Naive thymus-derived CD8-positive, alpha-beta T cell (primary cell): ENCODE data around the gene PABPN1. TPM values are rescaled to one million over a fixed set of nuclear protein-coding genes. Genes with fewer than 3 reads are reported as not detected.

Experiments
- ATAC-seq, 2 donors: fragments of 150-1000 bp; cut with Tn5 transposase in 1 of 2; sonication (Bioruptor Pico), chemical (Tn5 transposase) in 1 of 2; 1 replicate in 1 of 2; 2 replicates in 1 of 2; pipeline ENCODE4 v1.10.0; 2021; ENCODE audit warnings: mild to moderate bottlenecking in 2 of 2, moderate library complexity in 2 of 2
- POLR2A ChIA-PET: fragments of 350-600 bp; sonication (Branson Sonifier 250); formaldehyde crosslinking; loops from one replicate; lab custom pipeline; 2021; ENCODE audit warnings: antibody characterized with exemption; lab: Charles Lee
- DNase-seq, 10 donors: peaks; one replicate each; pipeline versions ENCODE4 v3.0.0 to v3.0.0-alpha.2; 2020 to 2022
- H3K27ac Mint-ChIP-seq, 10 donors: one replicate each; pipeline ENCODE4 v1.8.0; 2020 to 2022; ENCODE audit warnings: mild to moderate bottlenecking in 10 of 10, mixed read lengths in 10 of 10, moderate library complexity in 4 of 10, inconsistent platforms in 1 of 10
- H3K27me3 Mint-ChIP-seq, 5 donors: one replicate each; pipeline ENCODE4 v1.8.0; 2021 to 2022; ENCODE audit warnings: mixed read lengths in 5 of 5
- H3K36me3 Mint-ChIP-seq, 3 donors: one replicate each; pipeline ENCODE4 v1.8.0; 2020 to 2022; ENCODE audit warnings: mixed read lengths in 3 of 3, mild to moderate bottlenecking in 2 of 3, inconsistent platforms in 1 of 3
- H3K4me1 Mint-ChIP-seq, 4 donors: one replicate each; pipeline ENCODE4 v1.8.0; 2021 to 2022; ENCODE audit warnings: mixed read lengths in 4 of 4
- H3K4me3 Mint-ChIP-seq, 10 donors: one replicate each; pipeline ENCODE4 v1.8.0; 2020 to 2022; ENCODE audit warnings: mild to moderate bottlenecking in 10 of 10, mixed read lengths in 10 of 10, moderate library complexity in 6 of 10, inconsistent platforms in 1 of 10
- H3K9me3 Mint-ChIP-seq, 9 donors: one replicate each; pipeline ENCODE4 v1.8.0; 2020 to 2022; ENCODE audit warnings: mixed read lengths in 9 of 9, mild to moderate bottlenecking in 3 of 9, inconsistent platforms in 1 of 9, moderate library complexity in 1 of 9
- polyA plus RNA-seq, 3 donors: library from polyadenylated mRNA; unstranded; fragments of 300-500 nt; fragmentation: Illumina TruSeq; gene quantifications; one replicate each; pipeline ENCODE4 v1.2.3, GENCODE V29; 2021
- total RNA-seq, 8 experiments: library from RNA in 2 of 8; stranded (reverse) in 2 of 8; gene quantifications; one replicate each; pipeline ENCODE4 v1.2.3 and lab custom pipeline; 2021 to 2026

Gene PABPN1
- total and polyA plus RNA-seq, 5 experiments from 2014 or later, result 84.3 to 218 (median 96.9) TPM

- H3K4me3 Mint-ChIP-seq, result peak overlapping the region; percentile 15 to 82 (median 65)
- peak; percentile 81 to 91 for ATAC-seq
Measured at GRCh38 chr14:23294734-23295561, 26.3 kb upstream of the PABPN1 start.

GRCh38 chr14:23296012-23296777 lies 25.1 kb upstream of the PABPN1 start:
- H3K4me3 Mint-ChIP-seq, result no peak overlapping the region
- peaks cover 0 to 7% (median 0%) of the 10 kb centered on the region in 3 donors for H3K36me3 Mint-ChIP-seq
- ATAC-seq, result no peak
- H3K4me1 Mint-ChIP-seq, result peaks cover 9 to 41% (median 35%) of the 10 kb centered on the region in 4 donors
- no peak for DNase-seq
- H3K27me3 Mint-ChIP-seq, result peaks cover 0 to 2% (median 0%) of the 10 kb centered on the region in 5 donors
- POLR2A ChIA-PET, result interaction anchor here (0.7 to 2.4 kb wide), 4 partner anchors 10 to 176 kb away, joined by 3 to 15 read pairs (median 4); partner anchors contain the start of genes HOMEZ and PABPN1
- H3K9me3 Mint-ChIP-seq, result peaks cover 0 to 2% (median 0%) of the 10 kb centered on the region in 9 donors
- H3K27ac Mint-ChIP-seq, result peak overlapping the region in 9 of 10 donors; percentile 4 to 68 (median 41)

More at GRCh38 chr14:23294734-23295561, 26.3 kb upstream of the PABPN1 start:
- Mint-ChIP-seq H3K36me3 (peaks cover 0 to 7% (median 0%) of the 10 kb centered on the region in 3 donors), H3K27me3 (peaks cover 0 to 2% (median 0%) of the 10 kb centered on the region in 5 donors), H3K27ac (peak overlapping the region; percentile 44 to 91 (median 77)), H3K4me1 (peaks cover 8 to 31% (median 24%) of the 10 kb centered on the region in 4 donors), H3K9me3 (peaks cover 0 to 2% (median 0%) of the 10 kb centered on the region in 9 donors)
- DNase-seq, result peak; percentile 40 to 79 (median 60)
- POLR2A ChIA-PET, result interaction anchor here (0.8 to 3.3 kb wide), 7 partner anchors 8 to 1771 kb away, joined by 3 to 22 read pairs (median 8); partner anchors contain the start of genes HOMEZ, PABPN1 and PPP1R3E

- POLR2A ChIA-PET, result interaction anchor here (0.5 to 2.4 kb wide), 4 partner anchors 11 to 106 kb away, joined by 4 to 15 read pairs (median 6); partner anchors contain the start of genes HOMEZ and PABPN1
- H3K4me3 Mint-ChIP-seq, result no peak overlapping the region
- ATAC-seq (no peak), DNase-seq (no peak)
- H3K27ac Mint-ChIP-seq, result no peak overlapping the region
- peaks cover 0 to 2% (median 0%) of the 10 kb centered on the region in 9 donors for H3K9me3 Mint-ChIP-seq
- peaks cover 0 to 2% (median 0%) of the 10 kb centered on the region in 5 donors for H3K27me3 Mint-ChIP-seq
- peaks cover 10 to 41% (median 36%) of the 10 kb centered on the region in 4 donors for H3K4me1 Mint-ChIP-seq
- peaks cover 0 to 7% (median 0%) of the 10 kb centered on the region in 3 donors for H3K36me3 Mint-ChIP-seq
Measured at GRCh38 chr14:23297096-23297495, 24.2 kb upstream of the PABPN1 start.

- no peak overlapping the region for H3K4me3 Mint-ChIP-seq
- no peak for ATAC-seq
- POLR2A ChIA-PET, result interaction anchor here (0.9 to 2.4 kb wide), 3 partner anchors 9 to 23 kb away, joined by 6 to 15 read pairs (median 6); partner anchors contain the start of genes HOMEZ and PABPN1
Measured at GRCh38 chr14:23297611-23298277, 23.5 kb upstream of the PABPN1 start.

GRCh38 chr14:23299211-23299957 lies 21.9 kb upstream of the PABPN1 start:
- ATAC-seq (no peak), DNase-seq (peak in 4 of 10 donors; percentile 19 to 48 (median 20))
- Mint-ChIP-seq H3K9me3 (peaks cover 0 to 2% (median 0%) of the 10 kb centered on the region in 9 donors), H3K4me3 (peak overlapping the region in 8 of 10 donors; percentile 17 to 98 (median 65)), H3K36me3 (peaks cover 0 to 7% (median 0%) of the 10 kb centered on the region in 3 donors), H3K27ac (peak overlapping the region in 9 of 10 donors; percentile 11 to 97 (median 73)), H3K27me3 (peaks cover 0 to 2% (median 0%) of the 10 kb centered on the region in 5 donors), H3K4me1 (peaks cover 16 to 47% (median 40%) of the 10 kb centered on the region in 4 donors)
- POLR2A ChIA-PET, result interaction anchor here (0.5 to 12.5 kb wide), 9 partner anchors 10 to 295 kb away, joined by 3 to 376 read pairs (median 6); partner anchors contain the start of gene PABPN1

More at GRCh38 chr14:23297611-23298277, 23.5 kb upstream of the PABPN1 start:
- peaks cover 0 to 2% (median 0%) of the 10 kb centered on the region in 9 donors for H3K9me3 Mint-ChIP-seq
- no peak for DNase-seq
- H3K4me1 Mint-ChIP-seq, result peaks cover 13 to 43% (median 40%) of the 10 kb centered on the region in 4 donors
- peaks cover 0 to 7% (median 0%) of the 10 kb centered on the region in 3 donors for H3K36me3 Mint-ChIP-seq
- peaks cover 0 to 2% (median 0%) of the 10 kb centered on the region in 5 donors for H3K27me3 Mint-ChIP-seq
- peak overlapping the region in 2 of 10 donors; percentile 52 to 77 for H3K27ac Mint-ChIP-seq

- Mint-ChIP-seq H3K36me3 (peaks cover 0 to 7% (median 0%) of the 10 kb centered on the region in 3 donors), H3K4me3 (peak overlapping the region; percentile 86 to 100 (median 89)), H3K27ac (peak overlapping the region; percentile 88 to 99 (median 94)), H3K4me1 (peaks cover 12 to 40% (median 33%) of the 10 kb centered on the region in 4 donors), H3K27me3 (peaks cover 0 to 5% (median 1%) of the 10 kb centered on the region in 5 donors), H3K9me3 (no peaks in the 10 kb centered on the region)
- no peak for ATAC-seq
- peak in 1 of 10 donors; percentile 5 for DNase-seq
- POLR2A ChIA-PET, result interaction anchor here (0.6 to 12.5 kb wide), 9 partner anchors 10 to 295 kb away, joined by 6 to 376 read pairs (median 11); partner anchors contain the start of genes ACIN1, C14orf119, HOMEZ and PABPN1
Measured at GRCh38 chr14:23299986-23300686, 21.1 kb upstream of the PABPN1 start.

- Mint-ChIP-seq H3K27me3 (peaks cover 0 to 7% (median 5%) of the 10 kb centered on the region in 5 donors), H3K4me3 (peak overlapping the region; percentile 86 to 100 (median 89)), H3K4me1 (peaks cover 11 to 36% (median 31%) of the 10 kb centered on the region in 4 donors), H3K36me3 (peaks cover 0 to 7% (median 0%) of the 10 kb centered on the region in 3 donors), H3K9me3 (no peaks in the 10 kb centered on the region), H3K27ac (peak overlapping the region; percentile 88 to 99 (median 94))
- POLR2A ChIA-PET, result interaction anchor here (0.8 to 12.5 kb wide), 8 partner anchors 8 to 261 kb away, joined by 4 to 376 read pairs (median 12); partner anchors contain the start of genes ACIN1, C14orf119, HOMEZ and PABPN1
- no peak for ATAC-seq
- peak in 3 of 10 donors; percentile 5 to 25 (median 18) for DNase-seq
Measured at GRCh38 chr14:23300687-23301223, 20.5 kb upstream of the PABPN1 start.

- H3K4me1 Mint-ChIP-seq, result peaks cover 11 to 39% (median 32%) of the 10 kb centered on the region in 4 donors
Measured at GRCh38 chr14:23301288-23301968, 19.8 kb upstream of the PABPN1 start.

GRCh38 chr14:23301969-23302289 lies 19.3 kb upstream of the PABPN1 start:
- POLR2A ChIA-PET, result interaction anchor here (1.0 to 12.5 kb wide), 22 partner anchors 8 to 1009 kb away, joined by 3 to 376 read pairs (median 5); partner anchors contain the start of genes ACIN1, C14orf119, CEBPE and DCAF11
- Mint-ChIP-seq H3K4me3 (peak overlapping the region; percentile 79 to 100 (median 94)), H3K9me3 (no peaks in the 10 kb centered on the region), H3K27ac (peak overlapping the region; percentile 68 to 99 (median 94)), H3K36me3 (peaks cover 0 to 7% (median 0%) of the 10 kb centered on the region in 3 donors), H3K4me1 (peaks cover 11 to 39% (median 32%) of the 10 kb centered on the region in 4 donors), H3K27me3 (peaks cover 0 to 18% (median 14%) of the 10 kb centered on the region in 5 donors)
- DNase-seq, result peak in 5 of 10 donors; percentile 58 to 85 (median 74)
- peak; percentile 38 for ATAC-seq

More at GRCh38 chr14:23301288-23301968, 19.8 kb upstream of the PABPN1 start:
- ATAC-seq (peak; percentile 68 to 74), DNase-seq (peak; percentile 95 to 99 (median 97))
- H3K27me3 Mint-ChIP-seq, result peaks cover 0 to 13% (median 11%) of the 10 kb centered on the region in 5 donors
- peak overlapping the region; percentile 86 to 100 (median 94) for H3K4me3 Mint-ChIP-seq
- peak overlapping the region; percentile 84 to 99 (median 95) for H3K27ac Mint-ChIP-seq
- no peaks in the 10 kb centered on the region for H3K9me3 Mint-ChIP-seq
- POLR2A ChIA-PET, result interaction anchor here (0.8 to 12.5 kb wide), 17 partner anchors 8 to 1010 kb away, joined by 3 to 376 read pairs (median 7); partner anchors contain the start of genes ACIN1, C14orf119, DCAF11 and HOMEZ
- H3K36me3 Mint-ChIP-seq, result peaks cover 0 to 7% (median 0%) of the 10 kb centered on the region in 3 donors
